IPS-15b (cell line): ENCODE results near the gene C10orf62.

Experiments
- H3K27me3 ChIP-seq: one replicate; pipeline ENCODE4 v1.6.1; 2013; ENCODE audit warnings: low read length; ENCODE audit not compliant: control insufficient read depth, insufficient read depth
- H3K36me3 ChIP-seq: one replicate; pipeline ENCODE4 v1.6.1; 2013; ENCODE audit warnings: low read length; ENCODE audit not compliant: control insufficient read depth, insufficient read depth
- H3K4me1 ChIP-seq: one replicate; pipeline ENCODE4 v1.6.1; 2013; ENCODE audit warnings: mild to moderate bottlenecking, low read length; ENCODE audit not compliant: control insufficient read depth, insufficient read depth
- H3K4me3 ChIP-seq: one replicate; pipeline ENCODE4 v1.5.1; 2013; ENCODE audit warnings: low read depth, low read length
- H3K9ac ChIP-seq: one replicate; pipeline ENCODE4 v1.6.1; 2013; ENCODE audit warnings: low read depth, mild to moderate bottlenecking, low read length
- H3K9me3 ChIP-seq: one replicate; pipeline ENCODE4 v1.6.1; 2013; ENCODE audit warnings: mild to moderate bottlenecking, low read length; ENCODE audit not compliant: control insufficient read depth, insufficient read depth

C10orf62 gene

DNA sequence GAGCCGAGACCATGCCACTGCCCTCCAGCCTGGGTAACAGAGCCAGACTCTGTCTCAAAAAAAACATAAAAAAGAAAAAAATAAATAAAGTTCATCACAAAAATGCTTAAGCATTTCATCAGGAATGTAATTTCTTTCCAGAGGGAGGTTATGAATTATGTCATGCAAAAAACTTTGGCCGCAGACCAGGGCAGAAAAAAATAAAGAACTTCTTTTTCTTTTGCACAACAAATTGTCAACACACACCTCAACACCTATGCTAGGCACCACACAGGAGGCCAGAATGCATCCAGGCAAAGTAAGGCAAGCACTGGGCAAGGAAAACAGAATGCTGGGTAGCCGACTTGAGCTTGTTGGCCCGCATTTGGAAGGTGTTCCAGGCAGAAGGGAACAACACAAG, 3.9 kb downstream of the C10orf62 start:
- Histone ChIP-seq H3K4me3 (no peak overlapping the region), H3K4me1 (no peaks in the 10 kb centered on the region), H3K9me3 (no peaks in the 10 kb centered on the region), H3K27me3 (no peaks in the 10 kb centered on the region), H3K9ac (no peak overlapping the region), H3K36me3 (no peaks in the 10 kb centered on the region)

DNA sequence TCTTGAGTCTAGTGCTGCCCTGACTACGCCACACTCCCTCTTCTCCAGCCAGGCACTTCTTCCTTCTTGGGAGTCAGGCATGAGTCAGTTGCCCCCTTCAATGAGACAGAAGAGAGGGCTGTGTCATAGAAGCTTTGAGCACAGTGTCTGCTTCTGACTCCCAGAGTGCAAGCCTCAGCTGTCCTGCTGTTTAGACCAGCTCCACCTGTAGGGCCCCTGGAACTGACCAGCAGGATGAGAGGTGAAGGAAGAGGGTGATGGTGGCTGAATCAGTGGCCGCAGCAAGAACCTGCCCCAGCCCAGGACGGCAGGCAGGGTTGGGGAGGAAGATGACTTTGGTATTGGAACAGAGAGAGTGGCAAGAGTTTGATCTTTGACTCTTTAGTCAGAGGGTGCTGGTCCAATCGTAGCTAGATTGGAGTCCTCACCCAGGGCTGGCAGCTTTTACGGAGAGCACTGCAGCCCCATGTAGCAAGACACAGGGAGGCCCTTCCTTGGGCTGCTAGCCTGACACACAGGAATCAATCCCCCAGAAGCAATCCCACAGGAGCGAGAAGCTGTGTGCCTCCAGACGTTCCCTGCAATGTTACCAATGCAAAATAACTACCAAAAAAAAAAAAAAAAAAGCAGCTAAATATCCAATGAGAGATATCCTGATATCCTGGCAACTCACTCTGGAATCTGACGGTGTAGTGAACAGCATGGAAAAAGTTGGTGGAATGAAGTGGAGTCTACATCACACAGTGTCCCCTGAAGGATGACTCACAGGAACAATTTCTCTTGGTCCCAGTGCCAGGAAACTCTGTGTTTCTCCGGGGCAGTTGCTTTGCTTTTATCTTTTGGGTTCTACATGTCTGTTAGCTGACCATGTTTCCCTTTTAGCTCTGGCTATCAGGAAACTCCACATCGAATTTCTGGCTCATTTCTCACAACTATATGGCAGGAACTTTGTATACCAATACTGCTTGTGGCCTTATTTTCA, 6.9 kb downstream of the C10orf62 start:
- no peak overlapping the region for H3K9ac ChIP-seq
- no peaks in the 10 kb centered on the region for H3K4me1 ChIP-seq
- H3K4me3 ChIP-seq = no peak overlapping the region

DNA sequence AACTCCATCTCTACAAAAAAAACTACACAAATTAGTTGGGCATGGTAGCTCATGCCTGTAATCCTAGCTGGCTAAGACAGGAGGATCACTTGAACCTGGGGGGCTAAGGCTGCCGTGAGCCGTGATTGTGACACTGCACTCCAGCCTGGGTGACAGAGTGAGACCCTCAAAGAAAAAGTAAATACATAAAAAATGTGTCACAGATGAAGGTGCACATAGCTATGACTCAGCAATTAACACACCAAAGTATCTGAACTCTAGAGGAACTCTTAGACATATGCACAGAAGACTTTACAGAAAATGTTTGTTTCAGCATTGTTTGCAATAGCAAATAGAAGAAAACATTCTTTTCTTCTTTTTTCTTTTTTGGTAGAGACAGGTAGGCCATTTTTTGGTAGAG, 8.3 kb downstream of the C10orf62 start:
- Histone ChIP-seq H3K9ac (no peak overlapping the region), H3K27me3 (no peaks in the 10 kb centered on the region), H3K36me3 (no peaks in the 10 kb centered on the region), H3K9me3 (no peaks in the 10 kb centered on the region), H3K4me3 (no peak overlapping the region), H3K4me1 (no peaks in the 10 kb centered on the region)

More for the DNA sequence above, 6.9 kb downstream of the C10orf62 start:
- H3K9me3 ChIP-seq = no peaks in the 10 kb centered on the region
- no peaks in the 10 kb centered on the region for H3K27me3 ChIP-seq
- no peaks in the 10 kb centered on the region for H3K36me3 ChIP-seq

DNA sequence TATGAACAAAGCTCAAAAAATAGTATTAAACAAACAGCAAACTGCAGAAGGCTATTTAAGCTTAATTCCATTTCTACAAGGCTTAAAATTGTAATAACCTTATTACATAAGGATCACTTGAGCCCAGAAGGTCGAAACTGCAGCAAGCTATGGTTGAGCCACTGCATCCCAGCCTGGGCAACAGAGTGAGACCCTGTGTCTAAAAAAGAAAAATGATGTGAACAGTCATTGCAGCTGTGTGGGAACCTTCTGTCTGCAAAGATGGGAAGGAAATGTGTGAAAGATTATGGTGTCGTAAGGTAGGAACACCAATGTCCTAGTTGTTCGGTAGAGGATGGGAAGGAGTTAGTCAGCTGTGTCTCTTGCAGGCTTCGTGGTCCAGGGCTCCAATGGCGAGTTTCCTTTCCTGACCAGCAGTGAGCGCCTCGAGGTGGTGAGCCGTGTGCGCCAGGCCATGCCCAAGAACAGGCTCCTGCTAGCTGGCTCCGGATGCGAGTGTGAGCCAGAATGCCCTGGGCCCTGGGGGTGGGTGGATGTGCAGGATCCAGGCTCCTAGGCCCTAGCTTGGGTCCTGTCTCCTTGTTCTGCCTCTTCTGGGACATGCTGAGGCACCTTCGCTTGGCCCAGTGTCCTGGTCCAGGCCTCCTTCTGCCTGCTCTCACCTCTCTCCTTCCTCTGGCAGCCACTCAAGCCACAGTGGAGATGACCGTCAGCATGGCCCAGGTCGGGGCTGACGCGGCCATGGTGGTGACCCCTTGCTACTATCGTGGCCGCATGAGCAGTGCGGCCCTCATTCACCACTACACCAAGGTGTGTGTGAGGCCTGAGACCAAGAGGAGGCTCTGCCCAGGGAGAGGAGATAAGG, 9.1 kb downstream of the C10orf62 start:
- Histone ChIP-seq H3K27me3 (no peaks in the 10 kb centered on the region), H3K9ac (no peak overlapping the region), H3K4me1 (no peaks in the 10 kb centered on the region), H3K36me3 (no peaks in the 10 kb centered on the region), H3K4me3 (no peak overlapping the region), H3K9me3 (no peaks in the 10 kb centered on the region)

DNA sequence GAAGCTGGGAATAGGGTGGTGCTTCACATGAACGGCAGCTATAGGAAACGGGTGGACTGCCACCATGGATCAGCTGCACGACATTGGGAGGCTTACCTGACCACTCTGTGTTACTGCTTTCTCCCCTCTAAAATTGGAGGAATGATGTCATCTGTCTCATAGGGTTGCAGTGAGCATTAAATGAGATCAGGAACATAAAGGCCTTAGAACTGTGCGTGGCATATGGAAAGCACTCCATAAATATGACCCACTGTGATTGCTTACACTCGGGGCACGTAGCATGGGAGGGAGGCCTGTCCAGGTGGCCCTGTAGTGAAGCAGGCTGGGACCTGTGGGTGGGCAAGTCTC, 9.7 kb downstream of the C10orf62 start:
- Histone ChIP-seq H3K9ac (no peak overlapping the region), H3K9me3 (no peaks in the 10 kb centered on the region), H3K27me3 (no peaks in the 10 kb centered on the region), H3K36me3 (no peaks in the 10 kb centered on the region), H3K4me1 (no peaks in the 10 kb centered on the region), H3K4me3 (no peak overlapping the region)

DNA sequence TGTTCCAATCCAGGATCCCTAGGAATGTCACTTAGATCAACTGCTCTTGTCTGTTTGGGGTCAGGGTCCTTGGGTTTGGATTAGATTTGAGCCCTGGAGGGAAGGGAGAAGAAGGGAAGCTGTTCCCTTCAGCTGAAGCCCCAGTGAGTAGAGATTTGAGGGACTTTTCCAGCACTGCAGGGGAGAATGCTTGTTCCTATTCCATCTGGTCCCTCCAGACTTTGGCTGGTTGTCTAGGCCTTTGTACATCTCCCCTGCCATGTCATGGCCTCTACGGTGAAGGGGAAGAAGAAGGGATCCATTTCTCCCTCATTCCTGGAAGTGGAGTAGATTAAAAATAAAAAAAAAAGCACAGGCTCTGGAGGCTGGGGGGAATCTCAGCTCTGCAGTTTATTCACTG, 11.1 kb downstream of the C10orf62 start:
- H3K9ac ChIP-seq = no peak overlapping the region
- no peaks in the 10 kb centered on the region for H3K27me3 ChIP-seq
- H3K4me1 ChIP-seq = no peaks in the 10 kb centered on the region
- H3K4me3 ChIP-seq = no peak overlapping the region
- no peaks in the 10 kb centered on the region for H3K36me3 ChIP-seq
- no peaks in the 10 kb centered on the region for H3K9me3 ChIP-seq

DNA sequence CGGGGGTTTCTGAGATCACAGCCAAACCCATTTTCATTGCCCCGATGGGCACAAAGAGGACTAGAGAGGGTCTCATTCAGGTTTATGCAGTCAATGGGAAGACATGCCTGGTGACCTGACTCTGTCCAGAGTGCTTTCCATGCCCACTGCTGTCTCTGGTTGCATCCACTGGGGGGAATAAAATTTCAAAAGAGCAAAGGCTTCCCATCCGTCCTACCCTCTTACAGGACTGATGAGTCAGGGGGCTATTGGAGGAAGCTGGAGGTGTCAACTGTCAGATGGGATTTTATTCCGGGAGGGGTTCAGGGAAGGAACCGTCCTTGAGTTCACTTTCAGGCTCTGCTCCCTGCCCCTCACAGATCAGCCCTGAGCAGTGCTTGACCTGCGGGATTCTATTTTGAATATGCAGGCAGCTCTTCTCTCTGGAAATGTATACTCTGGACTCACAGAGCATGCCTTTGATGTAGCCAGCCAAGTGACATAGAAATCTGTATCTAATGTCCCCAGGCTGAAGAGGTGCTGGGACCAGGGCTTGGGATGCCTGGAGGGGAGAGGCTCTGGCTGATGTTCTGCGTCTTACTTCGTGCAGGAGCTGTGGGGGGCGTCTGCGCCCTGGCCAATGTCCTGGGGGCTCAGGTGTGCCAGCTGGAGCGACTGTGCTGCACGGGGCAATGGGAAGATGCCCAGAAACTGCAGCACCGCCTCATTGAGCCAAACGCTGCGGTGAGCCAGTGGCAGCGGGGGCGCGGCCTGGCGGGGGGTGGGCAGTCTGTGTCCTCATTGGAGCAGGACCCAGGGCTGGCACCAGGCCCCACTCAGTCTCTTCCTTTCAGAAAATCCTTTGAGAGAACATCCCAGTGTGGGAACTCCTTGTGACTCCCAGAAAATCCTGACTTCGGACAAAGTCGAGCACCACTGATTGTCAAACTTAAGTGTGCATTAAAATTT, 12.0 kb downstream of the C10orf62 start:
- Histone ChIP-seq H3K4me3 (no peak overlapping the region), H3K4me1 (no peaks in the 10 kb centered on the region), H3K36me3 (no peaks in the 10 kb centered on the region), H3K27me3 (no peaks in the 10 kb centered on the region), H3K9me3 (no peaks in the 10 kb centered on the region), H3K9ac (no peak overlapping the region)

DNA sequence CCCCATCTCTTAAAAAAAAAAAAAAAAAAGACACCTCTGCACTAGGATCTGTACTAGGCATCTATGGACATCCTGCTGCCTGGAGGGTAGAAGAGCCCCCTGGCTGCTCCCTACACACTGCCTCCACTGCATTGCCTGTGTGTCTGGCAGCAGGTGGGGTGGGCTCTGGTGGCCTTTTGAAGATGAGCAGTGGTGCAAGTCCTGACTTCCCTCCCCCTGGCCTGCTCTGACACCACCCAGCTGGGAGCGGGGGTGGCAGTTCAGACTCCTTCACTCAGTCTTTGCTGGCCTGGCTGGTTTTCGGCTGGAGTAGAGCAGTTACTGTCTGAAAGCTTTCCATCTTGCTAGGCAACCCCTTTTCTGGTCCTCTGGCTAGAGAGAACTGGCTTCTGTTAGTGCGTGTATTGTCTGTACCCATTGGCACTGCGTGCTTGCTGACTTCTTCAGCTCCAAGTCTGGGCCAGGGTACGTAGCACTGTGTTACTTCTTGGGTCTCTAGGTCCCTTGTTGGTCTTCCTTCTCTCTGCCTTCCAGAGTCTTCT, 17.6 kb downstream of the C10orf62 start:
- Histone ChIP-seq H3K27me3 (no peaks in the 10 kb centered on the region), H3K4me3 (no peak overlapping the region), H3K9ac (no peak overlapping the region), H3K9me3 (no peaks in the 10 kb centered on the region), H3K36me3 (no peaks in the 10 kb centered on the region), H3K4me1 (no peaks in the 10 kb centered on the region)

DNA sequence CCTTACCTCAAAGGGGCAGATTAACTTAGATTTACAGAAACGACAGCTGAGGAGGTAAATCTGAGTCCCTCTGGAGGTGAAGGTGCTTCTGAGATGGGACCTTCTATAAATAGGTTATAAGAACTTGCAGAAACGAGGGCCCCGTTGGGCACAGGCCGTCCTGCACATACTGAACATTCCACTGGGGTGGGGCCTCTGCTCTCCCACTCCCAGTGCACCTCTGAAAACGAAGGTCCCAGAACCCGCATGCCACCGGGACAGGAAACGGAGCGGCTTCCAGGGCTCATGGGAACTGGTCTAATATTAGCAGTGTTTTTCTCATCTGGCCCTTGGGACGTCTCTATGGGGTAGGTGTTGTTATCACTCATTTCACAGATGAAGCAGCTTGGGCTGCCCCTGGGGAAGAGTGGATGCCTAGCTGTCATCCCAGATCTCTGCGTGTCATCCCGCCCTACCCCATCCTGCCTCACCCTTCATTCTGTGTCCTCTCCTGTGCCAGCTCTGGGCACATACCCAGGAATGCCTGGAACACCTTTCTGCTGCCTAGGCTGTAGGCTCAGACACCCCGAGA, 19.6 kb downstream of the C10orf62 start:
- Histone ChIP-seq H3K9ac (no peak overlapping the region), H3K4me1 (no peaks in the 10 kb centered on the region), H3K9me3 (no peaks in the 10 kb centered on the region), H3K27me3 (no peaks in the 10 kb centered on the region), H3K4me3 (no peak overlapping the region), H3K36me3 (no peaks in the 10 kb centered on the region)

DNA sequence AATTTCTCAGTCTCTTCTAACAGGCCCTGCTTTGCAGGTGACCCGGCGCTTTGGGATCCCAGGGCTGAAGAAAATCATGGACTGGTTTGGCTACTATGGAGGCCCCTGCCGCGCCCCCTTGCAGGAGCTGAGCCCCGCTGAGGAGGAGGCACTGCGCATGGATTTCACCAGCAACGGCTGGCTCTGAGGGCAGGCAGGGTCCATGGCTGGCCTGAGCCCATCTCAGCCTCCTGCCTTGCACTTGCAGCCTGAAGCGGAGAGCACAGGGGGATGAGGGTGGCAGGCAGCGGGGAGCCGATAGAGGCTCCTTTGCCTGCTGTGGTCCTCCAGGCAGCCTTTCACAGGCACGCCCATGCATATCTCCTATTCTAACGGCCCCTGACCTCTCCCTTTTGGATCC, 22.0 kb downstream of the C10orf62 start:
- H3K4me3 ChIP-seq = no peak overlapping the region
- H3K36me3 ChIP-seq = no peaks in the 10 kb centered on the region
- H3K9ac ChIP-seq = no peak overlapping the region
- H3K4me1 ChIP-seq = no peaks in the 10 kb centered on the region
- H3K9me3 ChIP-seq = no peaks in the 10 kb centered on the region
- no peaks in the 10 kb centered on the region for H3K27me3 ChIP-seq

DNA sequence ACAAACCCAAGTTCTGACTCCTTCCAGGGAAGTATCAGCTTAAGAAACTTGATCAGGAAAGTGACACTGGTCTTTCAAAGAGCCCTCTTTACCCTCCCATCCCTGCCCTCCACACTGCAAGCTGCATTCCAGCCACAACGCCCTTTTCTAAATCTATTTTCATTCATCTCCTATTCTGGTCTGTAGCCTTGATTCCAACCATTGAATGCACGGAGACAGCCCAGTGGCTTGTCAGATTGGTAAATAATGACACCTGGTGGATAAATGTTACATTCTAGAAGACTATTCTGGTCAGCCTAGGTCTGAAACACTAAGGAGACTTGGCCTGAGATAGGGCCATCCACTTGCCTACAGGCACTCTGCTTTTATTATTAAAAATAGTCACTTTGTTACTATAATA, 22.9 kb downstream of the C10orf62 start:
- Histone ChIP-seq H3K4me3 (no peak overlapping the region), H3K9ac (no peak overlapping the region)

More for the DNA sequence above, 22.9 kb downstream of the C10orf62 start:
- Histone ChIP-seq H3K27me3 (no peaks in the 10 kb centered on the region), H3K9me3 (no peaks in the 10 kb centered on the region), H3K4me1 (no peaks in the 10 kb centered on the region), H3K36me3 (no peaks in the 10 kb centered on the region)
